Cortex of kidney (tissue), 1 donor: ENCODE results near the gene SRCIN1.
"Not testable (repeated sequence)": the region's sequence is repeated elsewhere in the genome, so short reads cannot be mapped to it uniquely, and the experiment has no call there.

ENCODE experiments used
- DNase-seq: peaks from one replicate; lab custom pipeline; 2025; lab: John Stamatoyannopoulos, UW

The SRCIN1 gene

GRCh38 chr17:38508570-38508950 lies 97.2 kb downstream of the SRCIN1 start:
- no peak for DNase-seq

GRCh38 chr17:38507921-38508569 lies 97.7 kb downstream of the SRCIN1 start:
- DNase-seq = no peak

- DNase-seq = no peak
These were observed 98.3 kb downstream of the SRCIN1 start for GRCh38 chr17:38507436-38507835.

GRCh38 chr17:38504216-38504615 lies 101.5 kb downstream of the SRCIN1 start:
- no peak for DNase-seq

GRCh38 chr17:38503286-38503913 lies 102.4 kb downstream of the SRCIN1 start:
- DNase-seq = not testable (repeated sequence)

- not testable (repeated sequence) for DNase-seq
These were observed 104.0 kb downstream of the SRCIN1 start for GRCh38 chr17:38501718-38502117.

GRCh38 chr17:38499230-38499629 lies 106.5 kb downstream of the SRCIN1 start:
- DNase-seq = not testable (repeated sequence)

GRCh38 chr17:38498353-38498752 lies 107.4 kb downstream of the SRCIN1 start:
- no peak for DNase-seq

- not testable (repeated sequence) for DNase-seq
These were observed 108.1 kb downstream of the SRCIN1 start for GRCh38 chr17:38497656-38498055.

- not testable (repeated sequence) for DNase-seq
These were observed 111.6 kb downstream of the SRCIN1 start for GRCh38 chr17:38494152-38494551.

GRCh38 chr17:38492067-38493040 lies 113.4 kb downstream of the SRCIN1 start:
- not testable (repeated sequence) for DNase-seq

GRCh38 chr17:38491346-38492066 lies 114.2 kb downstream of the SRCIN1 start:
- DNase-seq = not testable (repeated sequence)

- DNase-seq = not testable (repeated sequence)
These were observed 116.0 kb downstream of the SRCIN1 start for GRCh38 chr17:38489774-38490173.

GRCh38 chr17:38485681-38486298 lies 120.0 kb downstream of the SRCIN1 start:
- DNase-seq = not testable (repeated sequence)

GRCh38 chr17:38485146-38485468 lies 120.6 kb downstream of the SRCIN1 start:
- no peak for DNase-seq

- not testable (repeated sequence) for DNase-seq
These were observed 121.3 kb downstream of the SRCIN1 start for GRCh38 chr17:38484242-38485145.

- DNase-seq = not testable (repeated sequence)
These were observed 123.1 kb downstream of the SRCIN1 start for GRCh38 chr17:38482700-38483043.

- not testable (repeated sequence) for DNase-seq
These were observed 123.6 kb downstream of the SRCIN1 start for GRCh38 chr17:38482039-38482699.
